HG03108 (cell line): Measurements from ENCODE around the gene PALM.
"Not testable (repeated sequence)": the region's sequence is repeated elsewhere in the genome, so short reads cannot be mapped to it uniquely, and the experiment has no call there.

Experiments
- ATAC-seq: cut with Tn5 transposase; IDR thresholded peaks from one replicate; pipeline ENCODE4 v1.9.1; 2021; ENCODE audit warnings: moderate library complexity; ENCODE audit not compliant: unreplicated experiment

PALM gene

GRCh38 chr19:708154-709143 lies at the start of gene PALM:
Gene PALM (plus strand): TSS chr19:708935. CDS start chr19:709147, 212 bp downstream.
- ATAC-seq, result no peak

GRCh38 chr19:660793-661426 lies 47.8 kb upstream of the PALM start:
- no peak for ATAC-seq

GRCh38 chr19:661427-662196 lies 47.1 kb upstream of the PALM start:
- no peak for ATAC-seq

- ATAC-seq, result peak; percentile 2
Measured at GRCh38 chr19:662207-662961, 46.4 kb upstream of the PALM start.

- ATAC-seq, result peak; percentile 47
Measured at GRCh38 chr19:662962-663681, 45.6 kb upstream of the PALM start, which contains the start of gene RNF126. Gene RNF126 (minus strand): TSS chr19:663214. CDS start chr19:663121, 93 bp downstream.

- no peak for ATAC-seq
Measured at GRCh38 chr19:663682-664117, 45.0 kb upstream of the PALM start.

GRCh38 chr19:664913-665443 lies 43.8 kb upstream of the PALM start:
- ATAC-seq, result no peak

- not testable (repeated sequence) for ATAC-seq
Measured at GRCh38 chr19:666985-667573, 41.7 kb upstream of the PALM start.

GRCh38 chr19:668675-669434 lies 39.9 kb upstream of the PALM start:
- not testable (repeated sequence) for ATAC-seq

GRCh38 chr19:670609-671075 lies 38.1 kb upstream of the PALM start:
- ATAC-seq, result no peak

- no peak for ATAC-seq
Measured at GRCh38 chr19:674282-675151, 34.2 kb upstream of the PALM start.

GRCh38 chr19:676007-676338 lies 32.8 kb upstream of the PALM start:
- no peak for ATAC-seq

- no peak for ATAC-seq
Measured at GRCh38 chr19:676339-677105, 32.2 kb upstream of the PALM start, which contains the start of gene FSTL3. Gene FSTL3 (plus strand): TSS chr19:676392. CDS start chr19:676424, 32 bp downstream.

- no peak for ATAC-seq
Measured at GRCh38 chr19:677201-677600, 31.5 kb upstream of the PALM start.

GRCh38 chr19:677601-678436 lies 30.9 kb upstream of the PALM start:
- no peak for ATAC-seq
